HG03354 (cell line): Measurements from ENCODE around the gene AHR.
"Not testable (repeated sequence)": the region's sequence is repeated elsewhere in the genome, so short reads cannot be mapped to it uniquely, and the experiment has no call there.

Experiments used
- ATAC-seq: cut with Tn5 transposase; IDR thresholded peaks from one replicate; pipeline ENCODE4 v1.9.1; 2021; ENCODE audit warnings: mild to moderate bottlenecking; ENCODE audit not compliant: unreplicated experiment, poor library complexity, severe bottlenecking

The AHR gene

DNA sequence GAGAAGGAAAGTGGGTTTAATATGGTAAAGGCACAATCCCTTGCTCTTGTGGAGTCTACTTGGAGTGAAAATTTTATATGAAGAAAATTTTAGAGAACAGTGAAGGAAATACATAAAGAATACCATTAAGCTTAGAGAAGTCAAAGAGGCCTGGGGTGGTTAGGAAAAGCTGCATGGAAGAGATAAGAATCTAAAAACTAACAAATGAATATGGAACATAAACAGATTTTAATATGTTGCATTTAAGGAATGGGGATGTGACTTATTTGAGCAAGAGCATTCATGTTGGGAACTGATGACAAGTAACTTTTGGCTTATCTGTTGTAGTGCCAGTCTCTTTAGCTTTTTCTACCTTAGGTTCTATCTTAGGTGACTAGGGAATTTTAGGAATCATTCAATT, 31.0 kb downstream of the AHR start:
- ATAC-seq: no peak

- no peak for ATAC-seq
Measured at GRCh38 chr7:17331891-17332501, 33.5 kb downstream of the AHR start.

DNA sequence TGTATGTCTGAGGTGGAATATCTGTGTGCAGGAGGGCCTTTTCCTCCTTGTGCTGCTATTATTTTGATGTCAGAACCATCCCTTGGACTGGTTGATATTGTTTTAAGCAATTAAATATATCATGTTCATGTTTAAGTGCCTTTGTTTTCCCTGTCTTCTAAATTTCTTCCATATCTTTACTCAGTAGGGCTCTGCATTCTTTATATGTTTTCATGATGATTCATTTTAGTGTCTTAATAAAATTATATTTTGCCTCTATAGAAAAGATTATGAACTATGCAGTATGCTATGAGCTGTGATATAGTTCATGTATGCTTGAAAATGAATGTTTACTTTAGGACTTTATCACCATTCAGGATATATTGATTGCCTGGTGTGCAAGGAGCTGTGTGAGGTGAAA, 34.8 kb downstream of the AHR start:
- no peak for ATAC-seq

DNA sequence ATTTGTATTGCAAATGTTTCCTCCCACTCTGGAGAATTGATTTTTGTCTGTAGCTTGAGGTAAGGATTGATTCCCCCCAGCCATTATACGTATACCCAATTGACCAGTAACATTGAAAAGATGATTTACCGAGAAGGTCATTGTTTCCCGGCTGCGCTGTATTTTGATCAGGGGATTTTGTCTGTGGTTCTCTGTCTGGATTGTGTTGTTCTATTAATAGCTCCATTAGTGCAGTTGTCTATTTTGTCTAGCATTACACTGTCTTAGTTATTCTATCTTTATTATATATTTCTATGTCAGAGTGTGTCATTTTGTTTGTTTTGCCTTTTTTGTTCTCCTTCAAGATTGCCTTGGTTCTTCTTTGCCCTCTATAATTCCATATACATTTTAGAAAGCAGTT, 37.7 kb downstream of the AHR start:
- ATAC-seq: no peak

- no peak for ATAC-seq
Measured at GRCh38 chr7:17339139-17339538, 40.7 kb downstream of the AHR start.

DNA sequence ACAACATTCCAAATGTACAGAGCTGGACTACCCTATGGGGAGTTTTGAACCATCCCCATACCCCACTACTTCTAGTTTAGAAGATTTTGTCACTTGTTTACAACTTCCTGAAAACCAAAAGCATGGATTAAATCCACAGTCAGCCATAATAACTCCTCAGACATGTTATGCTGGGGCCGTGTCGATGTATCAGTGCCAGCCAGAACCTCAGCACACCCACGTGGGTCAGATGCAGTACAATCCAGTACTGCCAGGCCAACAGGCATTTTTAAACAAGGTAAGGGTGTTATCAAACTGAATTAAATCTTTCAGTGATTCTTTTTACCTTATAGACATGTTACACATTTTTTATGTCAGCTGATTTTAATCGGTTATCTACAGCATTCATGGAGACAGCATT, 41.5 kb downstream of the AHR start:
- ATAC-seq: no peak

DNA sequence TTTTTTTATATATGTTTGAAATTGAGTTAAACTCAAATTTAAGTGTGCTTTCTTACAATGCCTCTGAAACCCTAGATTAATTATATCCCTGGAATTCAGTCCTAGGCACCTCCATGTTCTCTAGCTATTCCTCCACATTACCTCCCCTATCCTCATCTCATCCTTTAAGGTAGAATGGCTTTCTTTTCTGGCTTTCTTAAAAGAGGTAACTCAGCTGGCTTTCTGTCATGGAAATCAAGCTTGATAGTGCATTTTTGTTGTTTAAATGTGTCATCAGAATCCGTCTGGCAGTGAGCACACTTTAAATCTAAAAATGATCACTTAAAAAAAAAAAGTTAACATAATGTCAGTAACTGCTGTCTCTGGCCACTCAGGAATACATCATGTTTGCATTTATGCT, 42.2 kb downstream of the AHR start:
- ATAC-seq: no peak

DNA sequence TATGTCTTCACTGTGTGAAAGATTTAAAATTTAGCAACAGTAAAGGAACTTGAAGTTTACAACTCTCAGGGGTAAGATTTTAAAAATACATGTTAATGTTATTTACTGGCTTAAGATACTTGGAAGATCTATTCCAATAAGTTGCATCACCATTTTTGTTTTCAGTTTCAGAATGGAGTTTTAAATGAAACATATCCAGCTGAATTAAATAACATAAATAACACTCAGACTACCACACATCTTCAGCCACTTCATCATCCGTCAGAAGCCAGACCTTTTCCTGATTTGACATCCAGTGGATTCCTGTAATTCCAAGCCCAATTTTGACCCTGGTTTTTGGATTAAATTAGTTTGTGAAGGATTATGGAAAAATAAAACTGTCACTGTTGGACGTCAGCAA, 44.3 kb downstream of the AHR start:
- ATAC-seq: no peak

DNA sequence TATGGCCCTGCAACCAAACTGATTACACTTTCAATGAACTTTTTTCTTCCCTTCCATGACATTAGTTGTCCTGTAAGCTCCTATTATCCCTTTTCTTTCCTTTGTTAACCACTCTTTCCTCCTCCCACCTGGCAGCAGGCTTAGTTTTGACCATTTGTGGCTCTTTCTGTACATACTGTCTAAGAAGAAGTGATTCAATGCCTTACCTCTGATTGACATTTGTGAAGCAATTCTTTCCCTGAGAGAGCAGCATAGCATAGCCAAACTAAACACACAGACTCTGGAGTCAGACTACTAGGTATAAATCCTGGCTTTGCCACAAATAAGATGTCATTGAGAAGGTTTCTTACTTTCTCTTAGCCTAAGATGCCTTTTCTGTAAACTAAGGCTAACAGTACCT, 48.9 kb downstream of the AHR start:
- no peak for ATAC-seq

GRCh38 chr7:17348932-17349331, 50.5 kb downstream of the AHR start:
- ATAC-seq: not testable (repeated sequence)

GRCh38 chr7:17350321-17350720, 51.9 kb downstream of the AHR start:
- ATAC-seq: not testable (repeated sequence)

DNA sequence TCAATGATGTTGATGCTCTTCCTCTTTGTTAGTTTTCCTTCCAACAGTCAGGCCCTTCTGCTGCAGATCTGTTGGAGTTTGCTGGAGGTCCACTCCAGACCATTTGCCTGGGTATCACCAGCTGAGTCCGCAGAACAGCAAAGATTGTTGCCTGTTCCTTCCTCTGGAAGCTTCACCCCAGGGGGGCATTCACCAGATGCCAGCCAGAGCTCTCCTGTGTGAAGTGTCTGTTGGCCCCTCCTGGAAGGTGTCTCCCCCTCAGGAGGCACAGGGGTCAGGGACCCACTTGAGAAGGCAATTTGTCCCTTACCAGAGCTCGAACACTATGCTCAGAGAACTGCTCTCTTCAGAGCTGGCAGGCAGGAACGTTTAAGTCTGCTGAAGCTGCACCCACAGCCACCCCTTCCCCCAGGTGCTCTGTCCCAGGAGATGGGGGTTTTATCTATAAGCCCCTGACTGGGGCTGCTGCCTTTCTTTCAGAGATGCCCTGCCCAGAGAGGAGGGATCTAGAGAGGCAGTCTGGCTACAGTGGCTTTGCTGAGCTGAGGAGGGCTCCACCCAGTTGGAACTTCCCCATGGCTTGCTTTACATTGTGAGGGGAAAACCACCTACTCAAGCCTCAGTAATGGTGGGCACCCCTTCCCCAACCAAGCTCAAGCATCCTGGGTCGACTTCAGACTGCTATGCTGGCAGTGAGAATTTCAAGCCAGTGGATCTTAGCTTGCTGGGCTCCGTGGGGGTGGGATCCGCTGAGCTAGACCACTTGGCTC, 55.4 kb downstream of the AHR start:
- not testable (repeated sequence) for ATAC-seq

DNA sequence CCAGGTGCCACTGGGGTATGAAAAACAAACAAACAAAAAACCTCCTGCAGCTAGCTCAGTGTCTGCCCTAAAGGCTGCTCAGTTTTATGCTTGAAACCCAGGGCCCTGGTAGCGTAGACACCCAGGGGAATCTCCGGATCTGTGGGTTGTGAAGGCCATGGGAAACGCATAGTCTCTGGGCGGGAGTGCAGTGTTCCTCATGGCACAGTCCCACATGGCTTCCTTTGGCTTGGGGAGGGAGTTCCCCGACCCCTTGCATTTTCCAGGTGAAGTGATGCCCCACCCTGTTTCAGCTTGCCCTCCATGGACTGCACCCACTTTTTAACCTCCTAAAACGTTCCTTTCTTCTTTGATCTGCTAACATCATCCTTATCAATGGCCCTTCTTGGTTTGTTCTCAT, 56.0 kb downstream of the AHR start:
- no peak for ATAC-seq

- no peak for ATAC-seq
Measured at GRCh38 chr7:17355050-17355449, 56.6 kb downstream of the AHR start.

DNA sequence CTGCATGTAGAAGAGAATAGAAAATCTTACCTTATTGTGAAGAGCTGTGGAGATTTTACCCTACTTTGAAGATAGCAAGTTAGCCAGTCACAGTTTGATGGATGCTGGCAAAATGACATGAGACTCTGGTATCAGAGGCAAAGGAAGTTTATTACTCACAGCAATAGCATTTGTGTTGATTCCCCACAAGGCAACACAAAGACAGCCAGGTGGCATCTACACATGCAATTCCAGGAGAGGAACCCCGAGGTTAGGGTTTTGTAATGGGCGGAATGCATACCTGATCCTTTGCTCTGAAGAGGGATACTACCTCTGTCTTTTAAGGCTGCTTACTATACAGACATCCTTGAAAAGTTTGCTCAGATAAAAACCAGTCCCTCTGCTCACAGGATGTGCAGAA, 59.5 kb downstream of the AHR start:
- no peak for ATAC-seq

GRCh38 chr7:17359610-17360009, 61.2 kb downstream of the AHR start:
- no peak for ATAC-seq

- no peak for ATAC-seq
Measured at GRCh38 chr7:17362439-17363105, 64.1 kb downstream of the AHR start.

GRCh38 chr7:17364671-17365070, 66.2 kb downstream of the AHR start:
- ATAC-seq: no peak

DNA sequence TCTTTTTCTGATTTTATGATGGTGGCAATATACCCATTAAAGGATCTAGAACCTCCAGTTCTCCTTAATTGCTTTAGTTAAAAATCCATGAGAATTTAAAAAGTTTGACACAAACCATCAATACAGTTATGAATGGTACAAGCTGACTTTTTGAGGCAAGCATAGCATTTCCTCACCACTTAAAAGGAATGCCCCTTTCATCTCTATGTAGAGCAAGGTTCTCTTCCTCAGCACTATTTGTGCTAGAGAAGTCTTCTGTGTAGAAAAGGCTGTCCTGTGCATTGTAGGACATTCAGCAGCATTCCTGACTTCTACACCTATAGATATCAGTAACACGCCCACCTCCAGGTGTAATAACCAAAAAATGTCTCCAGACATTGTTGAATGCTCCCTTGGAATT, 67.3 kb downstream of the AHR start:
- no peak for ATAC-seq

DNA sequence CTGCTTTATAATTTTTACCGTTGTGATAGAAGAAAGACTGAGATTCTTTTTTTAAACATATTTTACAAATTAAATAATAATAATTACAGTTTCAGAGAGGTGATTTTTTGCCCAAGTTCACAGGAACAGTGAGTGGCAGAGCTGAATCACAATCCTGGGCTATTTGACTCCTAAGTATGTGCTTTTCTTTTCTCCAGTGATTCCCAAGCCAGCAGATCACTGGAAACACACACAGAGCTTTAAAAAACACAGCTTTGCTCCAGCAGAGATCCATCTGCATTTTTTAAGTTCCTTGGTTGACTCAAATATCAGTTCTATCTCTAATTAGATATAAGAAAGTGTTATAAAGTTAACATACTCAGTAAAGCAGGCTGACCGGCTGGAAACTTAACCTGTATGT, 69.0 kb downstream of the AHR start:
- no peak for ATAC-seq

GRCh38 chr7:17368856-17369524, 70.5 kb downstream of the AHR start:
- ATAC-seq: no peak
